ENCODE results near the gene ARHGAP28.

GRCh38 chr18:6734726-6735430 is 5.4 kb downstream of the ARHGAP28 start:
- TF ChIP-seq CTCF (IDR thresholded peaks at IDR 0.05) (no peak), EP300 (IDR thresholded peaks at IDR 0.05) (no peak)
